Measurements from ENCODE around the gene GXYLT1.
"Not testable (repeated sequence)": the region's sequence is repeated elsewhere in the genome, so short reads cannot be mapped to it uniquely, and the experiment has no call there.

Gene GXYLT1

GRCh38 chr12:42144158-42144407, 591 bp downstream of the GXYLT1 start:
- DNase-seq (ENCODE audit: low read depth in 2 of 2), result no peak

- no peak for DNase-seq (ENCODE audit: low read depth in 2 of 2)
Observed at GRCh38 chr12:42143452-42144157, 1.1 kb downstream of the GXYLT1 start.

GRCh38 chr12:42141981-42142606, 2.6 kb downstream of the GXYLT1 start:
- no peak for DNase-seq (ENCODE audit: low read depth in 2 of 2)

GRCh38 chr12:42140901-42141300, 3.8 kb downstream of the GXYLT1 start:
- DNase-seq (ENCODE audit: low read depth in 2 of 2), result no peak

- DNase-seq (ENCODE audit: low read depth in 2 of 2), result peak; percentile 47 to 53
Observed at GRCh38 chr12:42135259-42135814, 9.3 kb downstream of the GXYLT1 start.

- DNase-seq (ENCODE audit: low read depth in 2 of 2), result no peak
Observed at GRCh38 chr12:42130672-42131402, 13.8 kb downstream of the GXYLT1 start.

- DNase-seq (ENCODE audit: low read depth in 2 of 2), result peak; percentile 38 to 45
Observed at GRCh38 chr12:42129595-42130204, 15.0 kb downstream of the GXYLT1 start.

GRCh38 chr12:42128888-42129287, 15.8 kb downstream of the GXYLT1 start:
- no peak for DNase-seq (ENCODE audit: low read depth in 2 of 2)

- DNase-seq (ENCODE audit: low read depth in 2 of 2), result no peak
Observed at GRCh38 chr12:42128327-42128726, 16.3 kb downstream of the GXYLT1 start.

- no peak for DNase-seq (ENCODE audit: low read depth in 2 of 2)
Observed at GRCh38 chr12:42126963-42127362, 17.7 kb downstream of the GXYLT1 start.

- DNase-seq (ENCODE audit: low read depth in 2 of 2), result no peak
Observed at GRCh38 chr12:42125388-42125767, 19.3 kb downstream of the GXYLT1 start.

- no peak for DNase-seq (ENCODE audit: low read depth in 2 of 2)
Observed at GRCh38 chr12:42124764-42125387, 19.8 kb downstream of the GXYLT1 start.

GRCh38 chr12:42119085-42119633, 25.5 kb downstream of the GXYLT1 start:
- peak; percentile 64 to 70 for DNase-seq (ENCODE audit: low read depth in 2 of 2)

GRCh38 chr12:42118136-42118879, 26.4 kb downstream of the GXYLT1 start:
- no peak for DNase-seq (ENCODE audit: low read depth in 2 of 2)

GRCh38 chr12:42109031-42109430, 35.6 kb downstream of the GXYLT1 start:
- no peak for DNase-seq (ENCODE audit: low read depth in 2 of 2)

- DNase-seq (ENCODE audit: low read depth in 2 of 2), result not testable (repeated sequence)
Observed at GRCh38 chr12:42106791-42107190, 37.9 kb downstream of the GXYLT1 start.

- no peak for DNase-seq (ENCODE audit: low read depth in 2 of 2)
Observed at GRCh38 chr12:42104784-42105183, 39.9 kb downstream of the GXYLT1 start.

- DNase-seq (ENCODE audit: low read depth in 2 of 2), result no peak
Observed at GRCh38 chr12:42104087-42104486, 40.6 kb downstream of the GXYLT1 start.

GRCh38 chr12:42103155-42103554, 41.5 kb downstream of the GXYLT1 start:
- DNase-seq (ENCODE audit: low read depth in 2 of 2), result no peak

- no peak for DNase-seq (ENCODE audit: low read depth in 2 of 2)
Observed at GRCh38 chr12:42102720-42103119, 42.0 kb downstream of the GXYLT1 start.

- no peak for DNase-seq (ENCODE audit: low read depth in 2 of 2)
Observed at GRCh38 chr12:42099433-42099832, 45.2 kb downstream of the GXYLT1 start.

Data from fibroblast of skin of left biceps (primary cell).